Astrocyte (in vitro differentiated cells and primary cell): ENCODE data around the gene UBASH3A. TPM values are rescaled to one million over a fixed set of nuclear protein-coding genes. Genes with fewer than 3 reads are reported as not detected.

Source experiments
- DNase-seq: peaks from one replicate; pipeline ENCODE4 v3.0.0-alpha.2; 2010; ENCODE audit warnings: low read depth
- FAIRE-seq: peaks from 2 replicates; lab custom pipeline; 2011; peaks lifted over from hg19 to GRCh38; lab: Jason Lieb, UNC
- H2AFZ ChIP-seq: 2 replicates; pipeline ENCODE4 v1.6.0; 2012; ENCODE audit warnings: low read depth, low read length, inconsistent platforms
- H3K27ac ChIP-seq: 2 replicates; pipeline ENCODE4 v1.5.1; 2011; ENCODE audit warnings: low read depth, low read length, inconsistent platforms
- H3K27me3 ChIP-seq: 2 replicates; pipeline ENCODE4 v1.6.0; 2011; ENCODE audit warnings: low read length, inconsistent platforms; ENCODE audit not compliant: insufficient read depth
- H3K36me3 ChIP-seq: 2 replicates; pipeline ENCODE4 v1.5.1; 2011; ENCODE audit warnings: low read length, inconsistent platforms; ENCODE audit not compliant: insufficient read depth
- H3K4me1 ChIP-seq: 2 replicates; pipeline ENCODE4 v1.5.1; 2011; ENCODE audit warnings: low read length, inconsistent platforms; ENCODE audit not compliant: insufficient read depth
- H3K4me2 ChIP-seq: 2 replicates; pipeline ENCODE4 v1.6.0; 2012; ENCODE audit warnings: low read length, inconsistent platforms
- H3K4me3 ChIP-seq: 2 replicates; pipeline ENCODE4 v1.5.1; 2011; ENCODE audit warnings: low read depth, mild to moderate bottlenecking, low read length, inconsistent platforms; ENCODE audit not compliant: insufficient read depth
- H3K79me2 ChIP-seq: 2 replicates; pipeline ENCODE4 v1.6.0; 2012; ENCODE audit warnings: mild to moderate bottlenecking, low read length, inconsistent platforms; ENCODE audit not compliant: insufficient read depth
- H3K9ac ChIP-seq: 2 replicates; pipeline ENCODE4 v1.6.0; 2012; ENCODE audit warnings: mild to moderate bottlenecking, low read length, inconsistent platforms
- H3K9me3 ChIP-seq: 2 replicates; pipeline ENCODE4 v1.5.1; 2012; ENCODE audit warnings: low read depth, mild to moderate bottlenecking, low read length, inconsistent platforms; ENCODE audit not compliant: insufficient read depth
- H4K20me1 ChIP-seq: 2 replicates; pipeline ENCODE4 v1.6.0; 2012; ENCODE audit warnings: low read length, inconsistent platforms; ENCODE audit not compliant: insufficient read depth
- H3K27ac Mint-ChIP-seq: one replicate; pipeline ENCODE4 v1.8.0; 2021; ENCODE audit warnings: mild to moderate bottlenecking, mixed read lengths; ENCODE audit not compliant: unreplicated experiment
- H3K27me3 Mint-ChIP-seq: one replicate; pipeline ENCODE4 v1.8.0; 2021; ENCODE audit warnings: low read depth, mixed read lengths; ENCODE audit not compliant: unreplicated experiment
- H3K36me3 Mint-ChIP-seq: one replicate; pipeline ENCODE4 v1.8.0; 2021; ENCODE audit warnings: low read depth, mixed read lengths; ENCODE audit not compliant: unreplicated experiment
- H3K4me1 Mint-ChIP-seq: one replicate; pipeline ENCODE4 v1.8.0; 2021; ENCODE audit warnings: low read depth, mixed read lengths; ENCODE audit not compliant: unreplicated experiment
- H3K4me3 Mint-ChIP-seq: one replicate; pipeline ENCODE4 v1.8.0; 2021; ENCODE audit warnings: mild to moderate bottlenecking, moderate library complexity, mixed read lengths; ENCODE audit not compliant: unreplicated experiment
- H3K9me3 Mint-ChIP-seq: one replicate; pipeline ENCODE4 v1.8.0; 2021; ENCODE audit warnings: mild to moderate bottlenecking, mixed read lengths; ENCODE audit not compliant: unreplicated experiment
- EZH2 ChIP-seq: IDR thresholded peaks from 2 replicates; pipeline ENCODE4 v1.6.1; 2012; ENCODE audit warnings: mild to moderate bottlenecking, low read length, inconsistent platforms; ENCODE audit not compliant: insufficient read depth
- total RNA-seq: library from RNA; stranded (reverse); gene quantifications from 2 replicates; pipeline ENCODE4 v1.2.1, GENCODE V29; 2021
- TF ChIP-seq, protein P1 (sequence below): IDR thresholded peaks from 2 replicates; pipeline ENCODE4 v1.5.1; 2011; ENCODE audit warnings: low read depth, mild to moderate bottlenecking, inconsistent platforms, low read length, moderate library complexity; ENCODE audit not compliant: insufficient read depth

Gene UBASH3A
- total RNA-seq, 1 donor from 2014 or later: not detected

DNA sequence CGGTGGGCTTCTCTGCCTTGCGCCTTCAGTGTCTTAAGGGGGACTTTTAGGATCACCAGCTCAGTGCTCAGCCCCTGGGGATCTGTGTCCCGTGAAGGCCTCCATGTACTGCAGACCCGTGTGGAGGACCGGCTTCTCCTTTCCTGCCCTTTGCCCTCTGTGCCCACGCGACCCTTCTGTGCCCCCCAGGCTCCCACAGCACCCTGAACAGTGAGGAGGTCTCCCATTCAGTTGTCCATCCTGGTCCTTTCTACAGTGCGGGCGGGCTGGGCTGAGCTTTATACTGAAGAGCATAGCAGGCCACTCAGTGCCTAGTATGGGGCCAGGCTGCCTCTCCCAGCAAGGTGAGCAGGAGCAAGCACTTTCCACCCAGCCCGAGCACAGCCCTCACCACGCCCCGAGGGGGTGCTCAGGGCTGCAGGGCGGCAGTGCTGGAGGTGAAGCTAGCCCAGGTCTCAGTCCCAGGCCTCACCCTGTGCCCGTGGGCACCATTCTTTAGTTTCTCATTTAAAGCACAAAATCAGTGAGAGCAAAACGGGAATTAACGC, 29.7 kb upstream of the UBASH3A start:
- FAIRE-seq (no peak), DNase-seq (no peak)
- Histone ChIP-seq H3K4me1 (no peaks in the 10 kb centered on the region), H4K20me1 (no peaks in the 10 kb centered on the region), H3K79me2 (no peaks in the 10 kb centered on the region), H3K27me3 (no peaks in the 10 kb centered on the region), H3K9ac (no peak overlapping the region), H2AFZ (no peak overlapping the region), H3K4me2 (no peak overlapping the region), H3K27ac (no peak overlapping the region), H3K9me3 (no peaks in the 10 kb centered on the region), H3K36me3 (no peaks in the 10 kb centered on the region), H3K4me3 (no peak overlapping the region)
- Mint-ChIP-seq H3K4me1 (no peaks in the 10 kb centered on the region), H3K4me3 (no peak overlapping the region), H3K36me3 (no peaks in the 10 kb centered on the region), H3K27ac (no peak overlapping the region), H3K9me3 (peaks cover 2% of the 10 kb centered on the region), H3K27me3 (peaks cover 60% of the 10 kb centered on the region)
- TF ChIP-seq, protein P1, sequence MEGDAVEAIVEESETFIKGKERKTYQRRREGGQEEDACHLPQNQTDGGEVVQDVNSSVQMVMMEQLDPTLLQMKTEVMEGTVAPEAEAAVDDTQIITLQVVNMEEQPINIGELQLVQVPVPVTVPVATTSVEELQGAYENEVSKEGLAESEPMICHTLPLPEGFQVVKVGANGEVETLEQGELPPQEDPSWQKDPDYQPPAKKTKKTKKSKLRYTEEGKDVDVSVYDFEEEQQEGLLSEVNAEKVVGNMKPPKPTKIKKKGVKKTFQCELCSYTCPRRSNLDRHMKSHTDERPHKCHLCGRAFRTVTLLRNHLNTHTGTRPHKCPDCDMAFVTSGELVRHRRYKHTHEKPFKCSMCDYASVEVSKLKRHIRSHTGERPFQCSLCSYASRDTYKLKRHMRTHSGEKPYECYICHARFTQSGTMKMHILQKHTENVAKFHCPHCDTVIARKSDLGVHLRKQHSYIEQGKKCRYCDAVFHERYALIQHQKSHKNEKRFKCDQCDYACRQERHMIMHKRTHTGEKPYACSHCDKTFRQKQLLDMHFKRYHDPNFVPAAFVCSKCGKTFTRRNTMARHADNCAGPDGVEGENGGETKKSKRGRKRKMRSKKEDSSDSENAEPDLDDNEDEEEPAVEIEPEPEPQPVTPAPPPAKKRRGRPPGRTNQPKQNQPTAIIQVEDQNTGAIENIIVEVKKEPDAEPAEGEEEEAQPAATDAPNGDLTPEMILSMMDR: no peak
- no peak for TF ChIP-seq EZH2

DNA sequence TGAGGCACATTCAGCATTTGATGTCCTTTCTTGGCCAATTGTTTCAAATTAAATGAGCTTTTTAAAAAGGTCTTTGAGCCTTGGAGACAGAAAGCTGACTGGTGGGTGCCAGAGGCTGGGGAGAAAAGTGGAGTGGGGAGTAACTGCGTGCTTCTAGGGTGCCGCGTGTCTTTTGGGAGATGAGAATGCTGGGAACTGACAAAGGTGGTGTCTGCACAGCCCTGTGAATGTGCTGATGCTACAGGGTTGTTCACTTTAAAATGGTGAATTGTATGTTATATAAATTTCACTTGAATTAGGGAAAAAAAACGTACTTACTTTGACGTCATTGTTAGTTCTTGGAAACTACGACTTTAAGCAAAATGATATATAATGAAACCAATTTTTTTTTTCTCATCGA, 29.2 kb upstream of the UBASH3A start:
- TF ChIP-seq, protein P1: no peak
- no peak for TF ChIP-seq EZH2
- H3K4me2 ChIP-seq: no peak overlapping the region
- no peak overlapping the region for H3K4me3 Mint-ChIP-seq
- no peak overlapping the region for H3K4me3 ChIP-seq
- H3K27me3 ChIP-seq: no peaks in the 10 kb centered on the region
- DNase-seq (no peak), FAIRE-seq (no peak)
- H3K27ac Mint-ChIP-seq: no peak overlapping the region
- H3K9me3 Mint-ChIP-seq: peaks cover 2% of the 10 kb centered on the region
- peaks cover 57% of the 10 kb centered on the region for H3K27me3 Mint-ChIP-seq
- H3K4me1 ChIP-seq: no peaks in the 10 kb centered on the region
- H3K27ac ChIP-seq: no peak overlapping the region
- no peaks in the 10 kb centered on the region for H3K9me3 ChIP-seq
- no peak overlapping the region for H2AFZ ChIP-seq
- H3K4me1 Mint-ChIP-seq: no peaks in the 10 kb centered on the region
- no peaks in the 10 kb centered on the region for H3K36me3 ChIP-seq
- no peaks in the 10 kb centered on the region for H3K36me3 Mint-ChIP-seq
- no peaks in the 10 kb centered on the region for H4K20me1 ChIP-seq
- H3K9ac ChIP-seq: no peak overlapping the region
- no peaks in the 10 kb centered on the region for H3K79me2 ChIP-seq

DNA sequence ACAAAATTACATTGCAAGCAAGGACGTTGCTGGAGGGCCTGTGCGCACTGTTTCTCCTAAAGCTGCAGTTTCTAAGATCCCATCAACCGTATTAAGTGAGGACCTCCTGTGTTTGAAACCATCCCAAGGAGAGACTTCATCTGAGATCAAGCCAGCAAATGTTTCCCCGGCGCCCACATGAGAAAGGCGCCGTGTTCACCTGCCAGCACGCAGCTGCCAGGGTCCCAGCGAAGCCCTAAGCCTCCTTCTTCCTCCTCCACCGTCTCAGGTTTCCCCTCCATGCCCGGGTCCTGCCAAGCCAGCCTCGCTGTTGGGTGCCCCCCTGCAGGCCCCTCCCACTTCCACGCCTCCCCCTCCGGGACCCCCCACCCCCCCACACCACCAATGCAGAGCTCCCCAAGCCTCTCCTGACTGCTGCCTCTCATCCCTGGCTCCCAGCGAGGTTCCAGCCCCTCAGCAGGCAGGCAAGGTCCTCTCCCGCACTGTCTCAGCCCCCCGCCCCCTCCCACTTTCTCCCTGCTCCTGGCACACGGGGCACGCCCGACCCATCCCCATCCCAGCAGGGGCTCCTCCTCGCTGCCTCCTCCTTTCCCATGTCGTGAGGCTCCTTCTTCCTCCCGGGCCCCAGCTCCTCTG, 28.7 kb upstream of the UBASH3A start:
- FAIRE-seq (no peak), DNase-seq (no peak)
- no peak overlapping the region for H3K4me3 Mint-ChIP-seq
- peaks cover 2% of the 10 kb centered on the region for H3K9me3 Mint-ChIP-seq
- no peaks in the 10 kb centered on the region for H4K20me1 ChIP-seq
- no peak overlapping the region for H3K27ac ChIP-seq
- peaks cover 61% of the 10 kb centered on the region for H3K27me3 Mint-ChIP-seq
- no peaks in the 10 kb centered on the region for H3K79me2 ChIP-seq
- H3K36me3 Mint-ChIP-seq: no peaks in the 10 kb centered on the region
- no peak overlapping the region for H3K4me2 ChIP-seq
- no peaks in the 10 kb centered on the region for H3K4me1 ChIP-seq
- no peak overlapping the region for H3K27ac Mint-ChIP-seq
- TF ChIP-seq, protein P1: no peak
- no peak for TF ChIP-seq EZH2
- H3K9ac ChIP-seq: no peak overlapping the region
- H3K36me3 ChIP-seq: no peaks in the 10 kb centered on the region
- H3K9me3 ChIP-seq: no peaks in the 10 kb centered on the region
- no peak overlapping the region for H3K4me3 ChIP-seq
- no peaks in the 10 kb centered on the region for H3K4me1 Mint-ChIP-seq
- no peak overlapping the region for H2AFZ ChIP-seq
- H3K27me3 ChIP-seq: no peaks in the 10 kb centered on the region
